Small intestine (tissue), 7 donors: Measurements from ENCODE around the gene CCDC71L. TPM values are rescaled to one million over a fixed set of nuclear protein-coding genes. Genes with fewer than 3 reads are reported as not detected.

Source experiments
- DNase-seq, 2 donors: peaks; one replicate each; pipeline versions ENCODE4 v3.0.0 to v3.0.0-alpha.2; 2013
- FAIRE-seq: peaks from 2 replicates; lab custom pipeline; 2012; peaks lifted over from hg19 to GRCh38; lab: Jason Lieb, UNC
- H3K27ac ChIP-seq, 3 donors: one replicate each; pipeline ENCODE4 v1.5.1; 2013; ENCODE audit warnings: low read length in 2 of 3, mild to moderate bottlenecking in 2 of 3, control low read depth in 1 of 3, inconsistent platforms in 1 of 3, low read depth in 1 of 3, moderate library complexity in 1 of 3
- H3K27me3 ChIP-seq, 3 donors: one replicate each; pipeline ENCODE4 v1.6.1; 2013; ENCODE audit warnings: low read length in 3 of 3, inconsistent platforms in 1 of 3; ENCODE audit not compliant: control insufficient read depth in 3 of 3, insufficient read depth in 3 of 3
- H3K36me3 ChIP-seq, 3 donors: one replicate each; pipeline ENCODE4 v1.6.1; 2013; ENCODE audit warnings: low read length in 3 of 3, inconsistent platforms in 1 of 3, low read depth in 1 of 3, mild to moderate bottlenecking in 1 of 3, moderate library complexity in 1 of 3; ENCODE audit not compliant: control insufficient read depth in 3 of 3, insufficient read depth in 2 of 3
- H3K4me1 ChIP-seq, 3 donors: one replicate each; pipeline ENCODE4 v1.6.1; 2013; ENCODE audit warnings: low read length in 2 of 3, inconsistent platforms in 1 of 3, low read depth in 1 of 3, mild to moderate bottlenecking in 1 of 3, moderate library complexity in 1 of 3; ENCODE audit not compliant: control insufficient read depth in 3 of 3, insufficient read depth in 2 of 3
- H3K4me3 ChIP-seq, 3 donors: one replicate each; pipeline ENCODE4 v1.5.1; 2013; ENCODE audit warnings: low read length in 3 of 3, control low read depth in 1 of 3, inconsistent platforms in 1 of 3, low read depth in 1 of 3, mild to moderate bottlenecking in 1 of 3, moderate library complexity in 1 of 3
- H3K9me3 ChIP-seq, 2 donors: one replicate each; pipeline ENCODE4 v1.6.1; 2013; ENCODE audit warnings: low read depth in 1 of 2, low read length in 1 of 2; ENCODE audit not compliant: control insufficient read depth in 2 of 2, insufficient read depth in 1 of 2
- WGBS, 3 donors: extraction: QIAGEN DNeasy Blood & Tissue Kit; methylation state at CpG; one replicate each; pipeline ENCODE4 v1.1.7; 2013; 5-methylcytosine and 5-hydroxymethylcytosine counted together
- polyA plus RNA-seq, 4 donors: library from polyadenylated mRNA; stranded (reverse) in 3 of 4; unstranded in 1 of 4; fragments of 200-250 nt in 3 of 4; fragments of 120-200 nt in 1 of 4; gene quantifications; one replicate each; pipeline versions ENCODE4 v1.2.1 to v1.2.3, GENCODE V29; 2013
- donor health status: healthy with polysubstance abuse.
- donor health status: control.
- donor health status: control.
- donor health status: Bipolar disorder and iron deficiency.
- donor health status: healthy.

Gene CCDC71L
- polyA plus RNA-seq, 4 donors = 5.1 to 15.0 (median 12.2) TPM

DNA sequence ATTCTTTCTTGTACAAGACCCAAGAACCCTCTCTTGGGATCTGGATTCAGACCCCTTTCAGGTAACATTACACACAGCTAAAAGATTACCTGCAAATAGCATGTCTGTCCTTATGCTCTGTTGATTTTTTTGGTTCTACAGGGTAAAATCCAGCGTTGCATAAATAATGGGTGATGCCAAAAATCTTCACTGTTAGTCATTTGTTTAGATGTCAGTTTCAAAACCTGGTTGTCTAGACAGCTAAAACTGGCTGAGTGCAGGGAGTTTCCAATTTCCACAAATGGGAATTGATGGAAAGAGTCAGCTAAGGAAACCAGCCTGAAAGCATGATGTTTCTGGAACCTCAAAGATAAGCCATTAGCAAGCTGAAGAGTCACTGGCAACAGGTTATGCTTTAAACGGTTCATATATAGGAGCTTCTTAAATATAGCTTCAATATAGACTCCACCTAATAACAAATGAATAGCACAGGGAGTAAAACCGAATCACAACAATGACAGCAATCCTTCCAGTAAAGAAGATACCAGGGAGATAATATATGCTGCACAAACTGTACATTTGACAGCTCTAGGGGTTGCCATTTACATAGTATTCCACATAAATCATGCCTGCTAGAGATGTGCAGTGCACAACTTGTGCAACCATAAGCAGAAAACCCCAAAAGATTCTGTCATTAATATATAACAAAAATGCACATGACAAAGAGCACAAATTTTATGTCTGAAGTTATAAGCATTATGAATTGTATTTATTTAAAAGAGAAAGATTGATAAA lies 20.4 kb downstream of the CCDC71L start:
- no peak overlapping the region for H3K4me3 ChIP-seq
- no peaks in the 10 kb centered on the region for H3K9me3 ChIP-seq
- H3K27ac ChIP-seq = no peak overlapping the region
- no peaks in the 10 kb centered on the region for H3K4me1 ChIP-seq
- WGBS, 3 donors = 64 to 77% (median 73%) methylated on average over 3 of the region's 3 CpGs
- no peak for FAIRE-seq
- H3K36me3 ChIP-seq = no peaks in the 10 kb centered on the region
- H3K27me3 ChIP-seq = no peaks in the 10 kb centered on the region
- no peak for DNase-seq

DNA sequence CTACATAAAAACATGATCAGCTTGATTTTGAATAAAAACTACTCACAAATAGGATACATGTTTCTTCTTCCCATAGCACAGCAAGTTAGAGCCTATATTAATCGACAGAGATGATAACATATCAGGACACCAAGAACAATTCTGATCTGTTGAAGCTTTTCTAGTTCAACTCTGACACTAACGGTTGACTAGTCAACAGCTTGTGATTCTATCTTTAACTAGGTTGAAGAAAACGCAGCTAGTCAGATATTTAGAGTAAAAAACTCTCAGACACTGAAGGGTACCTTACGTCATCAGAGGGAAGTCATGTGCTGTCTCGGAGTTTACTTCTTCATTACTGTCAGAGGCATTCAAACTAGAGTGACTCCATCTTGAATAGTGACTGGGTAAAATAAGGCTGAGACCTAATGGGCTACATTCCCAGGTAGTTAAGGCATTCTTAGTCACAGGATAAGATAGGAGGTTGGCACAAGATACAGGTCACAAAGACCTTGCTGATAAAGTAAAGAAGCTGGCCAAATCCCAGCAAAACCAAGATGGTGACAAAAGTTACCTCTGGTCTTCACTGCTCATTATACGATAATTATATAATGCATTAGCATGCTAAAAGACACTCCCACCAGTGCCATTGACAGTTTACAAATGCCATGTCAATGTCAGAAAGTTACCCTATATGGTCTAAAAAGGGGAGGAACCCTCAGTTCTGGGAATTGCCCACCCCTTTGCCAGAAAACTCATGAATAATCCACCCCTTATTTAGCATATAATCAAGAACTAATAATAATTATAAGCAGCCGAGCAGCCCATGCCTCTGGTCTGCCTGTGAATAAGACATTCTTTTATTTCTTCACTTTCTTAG lies 21.3 kb downstream of the CCDC71L start:
- Histone ChIP-seq H3K27me3 (no peaks in the 10 kb centered on the region), H3K4me3 (no peak overlapping the region), H3K27ac (no peak overlapping the region), H3K4me1 (no peaks in the 10 kb centered on the region), H3K36me3 (no peaks in the 10 kb centered on the region), H3K9me3 (no peaks in the 10 kb centered on the region)
- DNase-seq (no peak), FAIRE-seq (no peak)
- WGBS, 3 donors = 75 to 86% (median 85%) methylated on average over 7 of the region's 7 CpGs

GRCh38 chr7:106635411-106635810 lies 25.5 kb downstream of the CCDC71L start:
- DNase-seq = no peak
- Histone ChIP-seq H3K9me3 (no peaks in the 10 kb centered on the region), H3K36me3 (no peaks in the 10 kb centered on the region), H3K27me3 (peaks cover 0 to 1% (median 0%) of the 10 kb centered on the region in 3 donors), H3K4me1 (no peaks in the 10 kb centered on the region), H3K4me3 (no peak overlapping the region), H3K27ac (no peak overlapping the region)
- WGBS, 3 donors = 85 to 93% (median 88%) methylated on average over 2 of the region's 2 CpGs
- no peak for FAIRE-seq

DNA sequence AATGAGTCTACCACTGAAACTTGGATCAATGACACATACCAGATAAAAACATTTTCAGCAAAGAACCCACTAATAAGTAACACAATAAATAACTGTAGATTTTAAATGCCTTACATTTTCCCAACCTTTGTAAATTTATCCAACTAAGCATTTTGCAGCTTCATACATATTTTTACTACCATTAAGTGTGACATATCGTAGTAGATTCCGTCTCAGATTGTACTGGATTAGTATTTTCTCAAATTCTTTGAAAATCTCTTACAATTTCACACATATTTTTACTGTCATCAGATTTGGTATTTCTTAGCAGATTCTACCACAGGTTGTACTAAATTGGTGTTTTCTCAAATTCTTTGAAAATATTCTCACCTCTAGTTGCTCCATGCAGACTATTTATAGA lies 26.0 kb downstream of the CCDC71L start:
- H3K9me3 ChIP-seq = no peaks in the 10 kb centered on the region
- no peaks in the 10 kb centered on the region for H3K4me1 ChIP-seq
- FAIRE-seq (no peak), DNase-seq (no peak)
- no peak overlapping the region for H3K27ac ChIP-seq
- H3K27me3 ChIP-seq = peaks cover 0 to 1% (median 0%) of the 10 kb centered on the region in 3 donors
- H3K4me3 ChIP-seq = no peak overlapping the region
- 90 to 99% (median 97%) methylated on average over 2 of the region's 2 CpGs for WGBS, 3 donors
- H3K36me3 ChIP-seq = no peaks in the 10 kb centered on the region

DNA sequence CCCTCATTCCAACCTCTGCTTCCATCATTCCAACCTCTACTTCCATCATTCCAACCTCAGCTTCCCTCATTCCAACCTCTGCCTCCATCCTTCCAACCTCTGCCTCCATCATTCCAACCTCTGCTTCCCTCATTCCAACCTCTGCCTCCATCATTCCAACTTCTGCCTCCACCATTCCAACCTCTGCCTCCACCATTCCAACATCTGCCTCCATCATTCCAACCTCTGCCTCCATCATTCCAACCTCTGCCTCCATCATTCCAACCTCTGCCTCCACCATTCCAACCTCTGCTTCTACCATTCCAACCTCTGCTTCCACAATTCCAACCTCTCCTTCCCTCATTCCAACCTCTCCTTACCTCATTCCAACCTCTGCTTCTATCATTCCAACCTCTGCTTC lies 30.3 kb downstream of the CCDC71L start:
- H3K27ac ChIP-seq = no peak overlapping the region
- DNase-seq = no peak
- FAIRE-seq = no peak
- no peak overlapping the region for H3K4me3 ChIP-seq
- peaks cover 0 to 19% (median 3%) of the 10 kb centered on the region in 3 donors for H3K4me1 ChIP-seq
- peaks cover 0 to 3% of the 10 kb centered on the region in 2 donors for H3K9me3 ChIP-seq
- H3K27me3 ChIP-seq = peaks cover 0 to 1% (median 0%) of the 10 kb centered on the region in 3 donors
- H3K36me3 ChIP-seq = no peaks in the 10 kb centered on the region

DNA sequence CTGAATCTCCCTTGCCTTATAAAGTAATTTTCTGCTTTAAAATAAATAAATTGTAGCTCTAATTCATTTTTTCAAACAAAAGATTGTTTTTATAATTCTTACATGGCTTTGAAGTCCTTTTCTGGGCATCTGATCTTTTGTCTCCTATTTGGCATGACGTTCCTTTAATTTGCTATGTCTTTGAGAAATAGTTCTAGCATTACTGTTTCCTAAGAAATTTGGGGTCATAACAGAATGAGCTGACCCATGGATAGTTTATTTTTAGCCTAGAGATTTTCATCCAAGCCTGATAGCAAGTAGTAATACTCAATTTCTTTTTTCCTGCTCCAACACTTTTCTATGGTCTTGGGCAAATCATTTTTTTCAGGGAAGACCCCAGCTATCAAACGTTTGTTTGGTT lies 31.4 kb downstream of the CCDC71L start:
- H3K4me3 ChIP-seq = no peak overlapping the region
- H3K27me3 ChIP-seq = peaks cover 0 to 1% (median 0%) of the 10 kb centered on the region in 3 donors
- no peaks in the 10 kb centered on the region for H3K36me3 ChIP-seq
- WGBS, 3 donors = 58 to 73% (median 68%) methylated on average over 2 of the region's 2 CpGs
- DNase-seq = no peak
- no peak overlapping the region for H3K27ac ChIP-seq
- peaks cover 0 to 19% (median 4%) of the 10 kb centered on the region in 3 donors for H3K4me1 ChIP-seq
- FAIRE-seq = no peak
- peaks cover 0 to 3% of the 10 kb centered on the region in 2 donors for H3K9me3 ChIP-seq

DNA sequence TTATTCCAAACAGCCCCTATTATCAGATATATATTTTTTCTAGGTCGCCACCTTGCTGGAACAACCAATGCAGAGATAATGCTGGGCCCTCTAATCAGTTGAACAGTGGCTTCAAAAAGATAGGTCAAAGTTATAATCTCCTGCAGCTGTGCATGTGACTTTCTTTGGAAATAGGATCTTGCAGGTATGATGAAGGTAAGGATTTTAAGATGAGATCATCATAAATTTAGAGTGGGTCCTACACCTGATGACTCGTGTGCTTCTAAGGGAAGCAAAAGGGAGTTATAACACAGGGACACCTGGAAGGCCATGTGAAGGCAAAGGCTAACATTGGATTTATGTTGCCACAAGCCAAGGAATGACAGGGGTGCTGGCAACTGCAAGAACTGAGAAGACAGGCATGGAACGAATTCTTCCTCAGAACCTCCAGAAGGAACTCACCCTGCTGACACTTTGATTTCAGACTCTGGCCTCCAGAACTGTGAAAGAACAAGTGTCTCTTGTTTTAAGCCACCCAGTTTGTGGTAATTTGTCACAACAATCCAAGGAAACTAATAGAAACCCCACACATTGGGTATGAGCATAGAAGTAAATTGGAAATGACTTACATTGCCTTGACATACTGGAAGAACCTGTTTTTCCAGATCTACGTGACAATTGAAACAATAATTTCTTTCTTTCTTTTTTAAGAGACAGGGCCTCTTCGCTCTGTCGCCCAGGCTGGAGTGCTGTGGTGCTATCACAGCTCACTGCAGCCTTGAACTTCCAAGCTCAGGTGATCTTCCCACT lies 34.4 kb downstream of the CCDC71L start:
- DNase-seq (peak; percentile 68 to 84), FAIRE-seq (no peak)
- Histone ChIP-seq H3K27me3 (no peaks in the 10 kb centered on the region), H3K4me1 (peaks cover 0 to 35% (median 4%) of the 10 kb centered on the region in 3 donors), H3K36me3 (no peaks in the 10 kb centered on the region), H3K9me3 (peaks cover 0 to 6% of the 10 kb centered on the region in 2 donors), H3K4me3 (no peak overlapping the region), H3K27ac (peak overlapping the region in 1 of 3 donors; percentile 67)
- WGBS, 3 donors = 27 to 71% (median 46%) methylated on average over 6 of the region's 6 CpGs
